Measurements from ENCODE around the gene TMEM150B. TPM values are rescaled to one million over a fixed set of nuclear protein-coding genes. Genes with fewer than 3 reads are reported as not detected.

Gene TMEM150B
- 2.1 TPM for total RNA-seq

GRCh38 chr19:55325172-55325571, at the start of gene TMEM150B:
Gene TMEM150B, minus strand, starts transcription at chr19:55325341. Its CDS starts 4,305 bp downstream, at chr19:55321036.

GRCh38 chr19:55370305-55370988, 45.3 kb upstream of the TMEM150B start, which contains the start of gene IL11:
Gene IL11, minus strand, starts transcription at chr19:55370463. Its CDS starts 153 bp downstream, at chr19:55370310.

GRCh38 chr19:55362990-55363716, 38.0 kb upstream of the TMEM150B start, which contains the start of gene GARIN5B:
Gene GARIN5B, minus strand, starts transcription at chr19:55363260. Its CDS starts 194 bp downstream, at chr19:55363066.

GRCh38 chr19:55354698-55355212, 29.6 kb upstream of the TMEM150B start, which contains the start of gene COX6B2:
Gene COX6B2, minus strand, starts transcription at chr19:55354719. Its CDS starts 198 bp downstream, at chr19:55354521.

GRCh38 chr19:55339105-55339888, 14.2 kb upstream of the TMEM150B start, which contains the start of gene KMT5C:
Gene KMT5C, plus strand, starts transcription at chr19:55339876. Its CDS starts 2,061 bp downstream, at chr19:55341937.

GRCh38 chr19:55283548-55284377, 41.4 kb downstream of the TMEM150B start, which contains the start of gene BRSK1:
Gene BRSK1, plus strand, starts transcription at chr19:55283997. Its CDS starts 446 bp downstream, at chr19:55284443.

GRCh38 chr19:55279770-55280643, 45.1 kb downstream of the TMEM150B start, which contains the start of gene HSPBP1:
Gene HSPBP1, minus strand, starts transcription at chr19:55280110. Its CDS starts 502 bp downstream, at chr19:55279608.

Other genes starting within 250 kb of the TMEM150B start
- gene EPS8L1, start 249.5 kb downstream of the TMEM150B start, total RNA-seq, result 32.5 TPM
- gene PPP1R12C, start 207.7 kb downstream of the TMEM150B start, total RNA-seq, result 53.5 TPM
- gene TNNT1, start 176.1 kb downstream of the TMEM150B start, total RNA-seq, result 26.9 TPM
- gene TNNI3, start 167.6 kb downstream of the TMEM150B start, total RNA-seq, result 1.1 TPM
- gene DNAAF3, start 158.7 kb downstream of the TMEM150B start, total RNA-seq, result 5.2 TPM
- gene SYT5, start 145.1 kb downstream of the TMEM150B start, total RNA-seq, result not detected
- 0.76 TPM for gene PTPRH, start 115.8 kb downstream of the TMEM150B start, total RNA-seq
- gene TMEM86B, start 96.6 kb downstream of the TMEM150B start, total RNA-seq, result 1.3 TPM
- gene PPP6R1, start 66.3 kb downstream of the TMEM150B start, total RNA-seq, result 37.1 TPM
- 28.1 TPM for gene HSPBP1, start 45.2 kb downstream of the TMEM150B start, total RNA-seq
- 11.2 TPM for gene BRSK1, start 41.3 kb downstream of the TMEM150B start, total RNA-seq
- gene KMT5C, start 14.5 kb upstream of the TMEM150B start, total RNA-seq, result 22.5 TPM
- gene COX6B2, start 29.4 kb upstream of the TMEM150B start, total RNA-seq, result 0.12 TPM
- not detected for gene GARIN5B, start 37.9 kb upstream of the TMEM150B start, total RNA-seq
- 0.41 TPM for gene IL11, start 45.1 kb upstream of the TMEM150B start, total RNA-seq
- not detected for gene TMEM190, start 51.5 kb upstream of the TMEM150B start, total RNA-seq
- 1.6 TPM for gene TMEM238, start 59.0 kb upstream of the TMEM150B start, total RNA-seq
- gene RPL28, start 60.6 kb upstream of the TMEM150B start, total RNA-seq, result 334 TPM
- 21.2 TPM for gene UBE2S, start 82.4 kb upstream of the TMEM150B start, total RNA-seq
- 0.12 TPM for gene SHISA7, start 118.0 kb upstream of the TMEM150B start, total RNA-seq
- 80.6 TPM for gene ISOC2, start 136.3 kb upstream of the TMEM150B start, total RNA-seq
- gene C19orf85, start 139.4 kb upstream of the TMEM150B start, total RNA-seq, result not detected
- gene ZNF628, start 151.3 kb upstream of the TMEM150B start, total RNA-seq, result 5.6 TPM
- 19.6 TPM for gene NAT14, start 159.8 kb upstream of the TMEM150B start, total RNA-seq
- 5.3 TPM for gene SSC5D, start 163.1 kb upstream of the TMEM150B start, total RNA-seq
- 0.35 TPM for gene SBK2, start 211.8 kb upstream of the TMEM150B start, total RNA-seq
- gene SBK3, start 220.2 kb upstream of the TMEM150B start, total RNA-seq, result not detected